WTC11 (cell line): ENCODE results near the gene COMMD4. TPM values are rescaled to one million over a fixed set of nuclear protein-coding genes. Genes with fewer than 3 reads are reported as not detected.
A peak's percentile ranks its signal among the peaks of the same experiment; 100 is the strongest.

Source experiments
- ATAC-seq: fragments of 200-7000 bp; cut with Tn5 transposase; 2 replicates; pipeline ENCODE4 v1.10.0; 2021; ENCODE audit warnings: mild to moderate bottlenecking, moderate library complexity
- CTCF ChIA-PET: fragments of 300-600 bp; sonication (Branson Sonifier 250); formaldehyde crosslinking; loops from one replicate; lab custom pipeline; 2021; ENCODE audit warnings: antibody characterized with exemption; lab: Charles Lee
- POLR2A ChIA-PET: fragments of 350-600 bp; sonication (Branson Sonifier 250); formaldehyde crosslinking; loops from one replicate; lab custom pipeline; 2021; ENCODE audit warnings: antibody characterized with exemption; lab: Charles Lee
- DNase-seq: peaks from one replicate; pipeline ENCODE4 v3.0.0; 2021; ENCODE audit warnings: low spot score
- H3K27ac Mint-ChIP-seq: 2 replicates; pipeline ENCODE4 v1.8.0; 2021; ENCODE audit warnings: mixed read lengths
- H3K27me3 Mint-ChIP-seq: 2 replicates; pipeline ENCODE4 v1.8.0; 2021; ENCODE audit warnings: low read depth, mild to moderate bottlenecking, moderate library complexity, mixed read lengths
- H3K36me3 Mint-ChIP-seq: 2 replicates; pipeline ENCODE4 v1.8.0; 2021; ENCODE audit warnings: mixed read lengths
- H3K4me1 Mint-ChIP-seq: 2 replicates; pipeline ENCODE4 v1.8.0; 2022; ENCODE audit warnings: mixed read lengths
- H3K4me3 Mint-ChIP-seq: 2 replicates; pipeline ENCODE4 v1.8.0; 2021; ENCODE audit warnings: mild to moderate bottlenecking, moderate library complexity, mixed read lengths
- H3K9me3 Mint-ChIP-seq: 2 replicates; pipeline ENCODE4 v1.8.0; 2021; ENCODE audit warnings: mixed read lengths
- IRF2 ChIP-seq: sonication (generic); formaldehyde crosslinking; IDR thresholded peaks from 2 replicates; pipeline ENCODE4 v1.8.0; 2022; ENCODE audit warnings: low read depth, missing genetic modification reagents, borderline replicate concordance
- SMAD4 ChIP-seq: sonication (generic); formaldehyde crosslinking; IDR thresholded peaks from 2 replicates; pipeline ENCODE4 v1.8.0; 2022; ENCODE audit warnings: mild to moderate bottlenecking, missing genetic modification reagents
- ZBTB21 ChIP-seq: sonication (generic); formaldehyde crosslinking; IDR thresholded peaks from 2 replicates; pipeline ENCODE4 v1.8.1; 2023; ENCODE audit warnings: mild to moderate bottlenecking, missing genetic modification reagents, borderline replicate concordance
- total RNA-seq: library from RNA; stranded (reverse); gene quantifications from 3 replicates; pipeline ENCODE4 v1.2.3, GENCODE V29; 2021
- TF ChIP-seq, protein P1 (sequence below): sonication (generic); formaldehyde crosslinking; IDR thresholded peaks from 2 replicates; pipeline ENCODE4 v1.8.0; 2022; ENCODE audit warnings: mild to moderate bottlenecking, missing genetic modification reagents
- TF ChIP-seq, protein P2 (sequence below): sonication (generic); formaldehyde crosslinking; IDR thresholded peaks from 2 replicates; pipeline ENCODE4 v1.8.0; 2022; ENCODE audit warnings: mild to moderate bottlenecking, missing genetic modification reagents
- TF ChIP-seq, protein P3 (sequence below): fragments of 250-450 bp; sonication (Bioruptor Pico); IDR thresholded peaks from 2 replicates; pipeline ENCODE4 v1.9.0; 2021; ENCODE audit warnings: mild to moderate bottlenecking
- TF ChIP-seq, protein P4 (sequence below): sonication (generic); formaldehyde crosslinking; IDR thresholded peaks from 2 replicates; pipeline ENCODE4 v1.8.0; 2022; ENCODE audit warnings: mild to moderate bottlenecking, missing genetic modification reagents
- TF ChIP-seq, protein P5 (sequence below): fragments of 250-450 bp; sonication (Bioruptor Pico); IDR thresholded peaks from 2 replicates; pipeline ENCODE4 v1.8.0; 2021; ENCODE audit warnings: mild to moderate bottlenecking
- TF ChIP-seq, protein P6 (sequence below): sonication (generic); formaldehyde crosslinking; IDR thresholded peaks from 2 replicates; pipeline ENCODE4 v1.8.0; 2023; ENCODE audit warnings: mild to moderate bottlenecking, missing genetic modification reagents
- TF ChIP-seq, protein P7 (sequence below): sonication (generic); formaldehyde crosslinking; IDR thresholded peaks from 2 replicates; pipeline ENCODE4 v1.8.1; 2023; ENCODE audit warnings: mild to moderate bottlenecking, moderate library complexity, missing genetic modification reagents

The COMMD4 gene
- total RNA-seq, 1 experiment from 2014 or later, result 140 TPM

DNA sequence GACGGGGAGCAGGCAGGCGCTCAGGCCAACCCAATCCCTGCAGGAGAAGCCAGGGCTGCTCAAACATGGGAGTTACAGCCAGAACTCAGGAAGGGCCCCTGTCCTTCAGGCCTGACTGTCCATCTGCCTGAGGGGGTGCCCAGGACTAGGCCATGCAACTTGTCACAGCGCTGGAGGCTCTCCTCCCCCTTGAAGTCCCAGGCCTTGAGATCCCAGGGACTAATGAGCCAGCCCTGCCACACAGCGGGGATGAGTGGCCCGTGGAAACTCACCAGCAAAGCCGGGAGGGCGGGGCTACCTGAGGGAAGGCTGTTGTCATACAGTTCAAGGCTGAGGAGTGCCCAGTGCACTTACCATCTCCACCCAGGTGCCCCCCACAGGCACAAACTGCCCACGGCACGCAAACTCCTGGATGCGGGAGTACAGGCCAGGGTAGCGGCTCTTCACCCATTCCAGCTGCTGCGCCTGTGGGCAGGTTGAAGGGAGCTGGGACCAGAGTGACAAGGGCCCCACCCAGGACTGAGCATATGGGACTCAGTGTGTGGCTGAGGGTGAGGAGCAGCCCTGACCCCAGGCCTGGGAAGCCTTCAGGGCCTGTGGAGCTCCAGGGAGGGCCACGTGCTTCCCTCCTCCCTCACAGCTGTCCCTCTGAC is 26.3 kb downstream of the COMMD4 start (continued):
- TF ChIP-seq, protein P1, sequence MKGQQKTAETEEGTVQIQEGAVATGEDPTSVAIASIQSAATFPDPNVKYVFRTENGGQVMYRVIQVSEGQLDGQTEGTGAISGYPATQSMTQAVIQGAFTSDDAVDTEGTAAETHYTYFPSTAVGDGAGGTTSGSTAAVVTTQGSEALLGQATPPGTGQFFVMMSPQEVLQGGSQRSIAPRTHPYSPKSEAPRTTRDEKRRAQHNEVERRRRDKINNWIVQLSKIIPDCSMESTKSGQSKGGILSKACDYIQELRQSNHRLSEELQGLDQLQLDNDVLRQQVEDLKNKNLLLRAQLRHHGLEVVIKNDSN (CRISPR knock-in tag), result no peak
- TF ChIP-seq, protein P2, sequence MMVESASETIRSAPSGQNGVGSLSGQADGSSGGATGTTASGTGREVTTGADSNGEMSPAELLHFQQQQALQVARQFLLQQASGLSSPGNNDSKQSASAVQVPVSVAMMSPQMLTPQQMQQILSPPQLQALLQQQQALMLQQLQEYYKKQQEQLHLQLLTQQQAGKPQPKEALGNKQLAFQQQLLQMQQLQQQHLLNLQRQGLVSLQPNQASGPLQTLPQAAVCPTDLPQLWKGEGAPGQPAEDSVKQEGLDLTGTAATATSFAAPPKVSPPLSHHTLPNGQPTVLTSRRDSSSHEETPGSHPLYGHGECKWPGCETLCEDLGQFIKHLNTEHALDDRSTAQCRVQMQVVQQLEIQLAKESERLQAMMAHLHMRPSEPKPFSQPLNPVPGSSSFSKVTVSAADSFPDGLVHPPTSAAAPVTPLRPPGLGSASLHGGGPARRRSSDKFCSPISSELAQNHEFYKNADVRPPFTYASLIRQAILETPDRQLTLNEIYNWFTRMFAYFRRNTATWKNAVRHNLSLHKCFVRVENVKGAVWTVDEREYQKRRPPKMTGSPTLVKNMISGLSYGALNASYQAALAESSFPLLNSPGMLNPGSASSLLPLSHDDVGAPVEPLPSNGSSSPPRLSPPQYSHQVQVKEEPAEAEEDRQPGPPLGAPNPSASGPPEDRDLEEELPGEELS, result no peak
- TF ChIP-seq, protein P3, sequence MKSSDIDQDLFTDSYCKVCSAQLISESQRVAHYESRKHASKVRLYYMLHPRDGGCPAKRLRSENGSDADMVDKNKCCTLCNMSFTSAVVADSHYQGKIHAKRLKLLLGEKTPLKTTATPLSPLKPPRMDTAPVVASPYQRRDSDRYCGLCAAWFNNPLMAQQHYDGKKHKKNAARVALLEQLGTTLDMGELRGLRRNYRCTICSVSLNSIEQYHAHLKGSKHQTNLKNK (CRISPR knock-in tag), result no peak
- TF ChIP-seq, protein P4, sequence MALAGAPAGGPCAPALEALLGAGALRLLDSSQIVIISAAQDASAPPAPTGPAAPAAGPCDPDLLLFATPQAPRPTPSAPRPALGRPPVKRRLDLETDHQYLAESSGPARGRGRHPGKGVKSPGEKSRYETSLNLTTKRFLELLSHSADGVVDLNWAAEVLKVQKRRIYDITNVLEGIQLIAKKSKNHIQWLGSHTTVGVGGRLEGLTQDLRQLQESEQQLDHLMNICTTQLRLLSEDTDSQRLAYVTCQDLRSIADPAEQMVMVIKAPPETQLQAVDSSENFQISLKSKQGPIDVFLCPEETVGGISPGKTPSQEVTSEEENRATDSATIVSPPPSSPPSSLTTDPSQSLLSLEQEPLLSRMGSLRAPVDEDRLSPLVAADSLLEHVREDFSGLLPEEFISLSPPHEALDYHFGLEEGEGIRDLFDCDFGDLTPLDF (CRISPR knock-in tag), result no peak
- TF ChIP-seq SMAD4 (CRISPR knock-in tag), result no peak
- no peak for TF ChIP-seq ZBTB21 (CRISPR knock-in tag)
- TF ChIP-seq, protein P5, sequence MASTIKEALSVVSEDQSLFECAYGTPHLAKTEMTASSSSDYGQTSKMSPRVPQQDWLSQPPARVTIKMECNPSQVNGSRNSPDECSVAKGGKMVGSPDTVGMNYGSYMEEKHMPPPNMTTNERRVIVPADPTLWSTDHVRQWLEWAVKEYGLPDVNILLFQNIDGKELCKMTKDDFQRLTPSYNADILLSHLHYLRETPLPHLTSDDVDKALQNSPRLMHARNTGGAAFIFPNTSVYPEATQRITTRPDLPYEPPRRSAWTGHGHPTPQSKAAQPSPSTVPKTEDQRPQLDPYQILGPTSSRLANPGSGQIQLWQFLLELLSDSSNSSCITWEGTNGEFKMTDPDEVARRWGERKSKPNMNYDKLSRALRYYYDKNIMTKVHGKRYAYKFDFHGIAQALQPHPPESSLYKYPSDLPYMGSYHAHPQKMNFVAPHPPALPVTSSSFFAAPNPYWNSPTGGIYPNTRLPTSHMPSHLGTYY (CRISPR knock-in tag), result no peak
- TF ChIP-seq, all 79 proteins: peak for 0

DNA sequence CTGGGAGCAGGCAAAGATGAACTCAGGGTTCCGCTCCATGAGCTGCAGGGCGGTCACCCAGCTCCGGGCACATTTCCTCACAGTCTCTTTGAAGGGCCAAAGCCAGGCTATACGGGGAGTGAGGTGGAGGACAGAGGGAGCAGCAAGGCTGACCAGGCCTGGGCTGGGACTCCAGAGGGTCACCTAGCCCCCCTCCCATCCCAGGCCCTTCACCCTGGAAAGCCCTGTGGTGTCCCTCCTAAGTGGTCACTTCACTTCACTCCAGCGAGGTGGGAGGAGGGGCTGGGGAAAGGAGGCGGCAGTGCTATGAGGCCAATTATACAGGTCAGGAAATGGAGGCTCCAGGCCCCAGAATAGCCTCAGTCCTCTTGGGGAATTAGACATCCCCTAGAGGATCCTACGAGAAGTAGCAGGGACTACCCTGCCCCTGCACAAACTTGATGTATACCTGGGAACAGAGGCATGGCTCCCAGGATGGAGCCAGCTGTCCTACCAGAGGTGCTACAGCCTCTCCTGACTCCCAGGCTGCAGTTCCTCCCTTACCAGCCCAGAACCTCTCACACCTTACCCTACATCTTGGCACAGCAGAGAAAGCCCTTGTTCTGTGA is 26.9 kb downstream of the COMMD4 start:
- no peak overlapping the region for H3K4me3 Mint-ChIP-seq
- CTCF ChIA-PET, result interaction anchor here (0.6 to 1.2 kb wide), 2 partner anchors 9 to 361 kb away, joined by 3 to 4 read pairs; no protein-coding TSS in a partner anchor
- TF ChIP-seq, protein P6, sequence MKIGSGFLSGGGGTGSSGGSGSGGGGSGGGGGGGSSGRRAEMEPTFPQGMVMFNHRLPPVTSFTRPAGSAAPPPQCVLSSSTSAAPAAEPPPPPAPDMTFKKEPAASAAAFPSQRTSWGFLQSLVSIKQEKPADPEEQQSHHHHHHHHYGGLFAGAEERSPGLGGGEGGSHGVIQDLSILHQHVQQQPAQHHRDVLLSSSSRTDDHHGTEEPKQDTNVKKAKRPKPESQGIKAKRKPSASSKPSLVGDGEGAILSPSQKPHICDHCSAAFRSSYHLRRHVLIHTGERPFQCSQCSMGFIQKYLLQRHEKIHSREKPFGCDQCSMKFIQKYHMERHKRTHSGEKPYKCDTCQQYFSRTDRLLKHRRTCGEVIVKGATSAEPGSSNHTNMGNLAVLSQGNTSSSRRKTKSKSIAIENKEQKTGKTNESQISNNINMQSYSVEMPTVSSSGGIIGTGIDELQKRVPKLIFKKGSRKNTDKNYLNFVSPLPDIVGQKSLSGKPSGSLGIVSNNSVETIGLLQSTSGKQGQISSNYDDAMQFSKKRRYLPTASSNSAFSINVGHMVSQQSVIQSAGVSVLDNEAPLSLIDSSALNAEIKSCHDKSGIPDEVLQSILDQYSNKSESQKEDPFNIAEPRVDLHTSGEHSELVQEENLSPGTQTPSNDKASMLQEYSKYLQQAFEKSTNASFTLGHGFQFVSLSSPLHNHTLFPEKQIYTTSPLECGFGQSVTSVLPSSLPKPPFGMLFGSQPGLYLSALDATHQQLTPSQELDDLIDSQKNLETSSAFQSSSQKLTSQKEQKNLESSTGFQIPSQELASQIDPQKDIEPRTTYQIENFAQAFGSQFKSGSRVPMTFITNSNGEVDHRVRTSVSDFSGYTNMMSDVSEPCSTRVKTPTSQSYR (CRISPR knock-in tag), result no peak
- TF ChIP-seq IRF2 (CRISPR knock-in tag), result no peak
- TF ChIP-seq, protein P7, sequence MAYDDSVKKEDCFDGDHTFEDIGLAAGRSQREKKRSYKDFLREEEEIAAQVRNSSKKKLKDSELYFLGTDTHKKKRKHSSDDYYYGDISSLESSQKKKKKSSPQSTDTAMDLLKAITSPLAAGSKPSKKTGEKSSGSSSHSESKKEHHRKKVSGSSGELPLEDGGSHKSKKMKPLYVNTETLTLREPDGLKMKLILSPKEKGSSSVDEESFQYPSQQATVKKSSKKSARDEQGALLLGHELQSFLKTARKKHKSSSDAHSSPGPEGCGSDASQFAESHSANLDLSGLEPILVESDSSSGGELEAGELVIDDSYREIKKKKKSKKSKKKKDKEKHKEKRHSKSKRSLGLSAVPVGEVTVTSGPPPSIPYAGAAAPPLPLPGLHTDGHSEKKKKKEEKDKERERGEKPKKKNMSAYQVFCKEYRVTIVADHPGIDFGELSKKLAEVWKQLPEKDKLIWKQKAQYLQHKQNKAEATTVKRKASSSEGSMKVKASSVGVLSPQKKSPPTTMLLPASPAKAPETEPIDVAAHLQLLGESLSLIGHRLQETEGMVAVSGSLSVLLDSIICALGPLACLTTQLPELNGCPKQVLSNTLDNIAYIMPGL (CRISPR knock-in tag), result no peak
- H3K9me3 Mint-ChIP-seq, result no peaks in the 10 kb centered on the region
- H3K36me3 Mint-ChIP-seq, result peaks cover 33% of the 10 kb centered on the region
- POLR2A ChIA-PET, result no interaction called here
- ATAC-seq (peak; percentile 63), DNase-seq (no peak)
- H3K4me1 Mint-ChIP-seq, result 0 out of 2 replicates have a peak, but pooled peaks cover 3% of the 10 kb centered on the region
- H3K27me3 Mint-ChIP-seq, result no peaks in the 10 kb centered on the region
- H3K27ac Mint-ChIP-seq, result 0 out of 2 replicates have a peak overlapping the region, but pooled peaks have one; percentile 28
